PC-3 (cell line): Measurements from ENCODE around the gene FASN. TPM values are rescaled to one million over a fixed set of nuclear protein-coding genes. Genes with fewer than 3 reads are reported as not detected.

Experiments used
- ATAC-seq: fragments of 200-7000 bp; cut with Tn5 transposase; 2 replicates; pipeline ENCODE4 v1.9.1; 2020; ENCODE audit warnings: mild to moderate bottlenecking, moderate library complexity
- BruUV-seq: library from RNA; stranded (reverse); fragments of 400-500 nt; replicated peaks from 2 replicates; lab custom pipeline; 2021; lab: Mats Ljungman, UMichigan
- CTCF ChIA-PET: fragments of 300-600 bp; sonication (Branson Sonifier 250); formaldehyde crosslinking; loops from one replicate; lab custom pipeline; 2022; ENCODE audit warnings: antibody characterized with exemption; lab: Charles Lee
- POLR2A ChIA-PET: fragments of 300-600 bp; sonication (Branson Sonifier 250); formaldehyde crosslinking; loops from one replicate; lab custom pipeline; 2022; ENCODE audit warnings: antibody characterized with exemption; ENCODE audit not compliant: unreplicated experiment; lab: Charles Lee
- DNase-seq: peaks from one replicate; pipeline ENCODE4 v3.0.0-alpha.2; 2015
- H2AFZ ChIP-seq: fragments of 300-600 bp; sonication (generic); 2 replicates; pipeline ENCODE4 v1.6.0; 2016; ENCODE audit warnings: antibody characterized with exemption, low read length
- H3F3A ChIP-seq: fragments of 300-600 bp; sonication (generic); one replicate; pipeline ENCODE4 v1.6.0; 2017; ENCODE audit warnings: antibody characterized with exemption, low read length, control low read depth, mild to moderate bottlenecking; ENCODE audit not compliant: unreplicated experiment
- H3K27ac ChIP-seq: fragments of 300-600 bp; sonication (generic); 2 replicates; pipeline ENCODE4 v1.5.1; 2016; ENCODE audit warnings: mild to moderate bottlenecking, low read length
- H3K27me3 ChIP-seq: fragments of 300-600 bp; sonication (generic); 2 replicates; pipeline ENCODE4 v1.6.1; 2016; ENCODE audit warnings: low read length, mixed read lengths
- H3K36me3 ChIP-seq: fragments of 300-600 bp; sonication (generic); 2 replicates; pipeline ENCODE4 v1.6.1; 2016; ENCODE audit warnings: low read depth, mixed run types, low read length, mixed read lengths
- H3K4me1 ChIP-seq: fragments of 300-600 bp; sonication (generic); 2 replicates; pipeline ENCODE4 v1.5.1; 2016; ENCODE audit warnings: low read length; ENCODE audit not compliant: insufficient read depth
- H3K4me2 ChIP-seq: fragments of 300-600 bp; sonication (generic); 2 replicates; pipeline ENCODE4 v1.6.0; 2016; ENCODE audit warnings: low read length
- H3K4me3 ChIP-seq: fragments of 300-600 bp; sonication (generic); 2 replicates; pipeline ENCODE4 v1.5.1; 2016; ENCODE audit warnings: mild to moderate bottlenecking, low read length, mixed read lengths
- H3K79me2 ChIP-seq: fragments of 300-600 bp; sonication (generic); 2 replicates; pipeline ENCODE4 v1.6.1; 2017; ENCODE audit warnings: low read length, mixed read lengths
- H3K9ac ChIP-seq: fragments of 300-600 bp; sonication (generic); 2 replicates; pipeline ENCODE4 v1.6.0; 2016; ENCODE audit warnings: mild to moderate bottlenecking, low read length
- H3K9me2 ChIP-seq: fragments of 300-600 bp; sonication (generic); replicated peaks from 2 replicates; pipeline ENCODE4 v1.6.1; 2016; ENCODE audit warnings: mixed run types, low read length, mixed read lengths
- H3K9me3 ChIP-seq: fragments of 300-600 bp; sonication (generic); 2 replicates; pipeline ENCODE4 v1.6.1; 2016; ENCODE audit warnings: low read length, mixed read lengths
- H4K20me1 ChIP-seq: fragments of 300-600 bp; sonication (generic); 2 replicates; pipeline ENCODE4 v1.6.1; 2016; ENCODE audit warnings: low read length, mixed read lengths
- EZH2 ChIP-seq: fragments of 300-600 bp; sonication (generic); IDR thresholded peaks from one replicate; pipeline ENCODE4 v1.6.1; 2017; ENCODE audit warnings: antibody characterized with exemption, mild to moderate bottlenecking, low read length; ENCODE audit not compliant: unreplicated experiment
- EZH2phosphoT487 ChIP-seq: fragments of 300-600 bp; sonication (generic); IDR thresholded peaks from 2 replicates; pipeline ENCODE4 v1.6.1; 2018; ENCODE audit warnings: mild to moderate bottlenecking, antibody characterized with exemption, low read length, borderline replicate concordance
- intact Hi-C: fragments of 100-400 bp; cut with micrococcal nuclease; formaldehyde crosslinking; loops from 2 replicates; pipeline ENCODE4 v1.9.0; 2023
- total RNA-seq: library from RNA; depleted of rRNA; stranded (reverse); fragments of >200 nt; gene quantifications from 2 replicates; pipeline ENCODE4 v1.2.3, GENCODE V29; 2014
- TF ChIP-seq, protein P1 (sequence below): fragments of 300-600 bp; sonication (generic); conservative IDR thresholded peaks from 2 replicates; pipeline ENCODE4 v1.5.1; 2017; ENCODE audit warnings: antibody characterized with exemption, low read depth, mild to moderate bottlenecking, low read length

FASN gene
- total RNA-seq, 1 experiment from 2014 or later = 269 TPM

DNA sequence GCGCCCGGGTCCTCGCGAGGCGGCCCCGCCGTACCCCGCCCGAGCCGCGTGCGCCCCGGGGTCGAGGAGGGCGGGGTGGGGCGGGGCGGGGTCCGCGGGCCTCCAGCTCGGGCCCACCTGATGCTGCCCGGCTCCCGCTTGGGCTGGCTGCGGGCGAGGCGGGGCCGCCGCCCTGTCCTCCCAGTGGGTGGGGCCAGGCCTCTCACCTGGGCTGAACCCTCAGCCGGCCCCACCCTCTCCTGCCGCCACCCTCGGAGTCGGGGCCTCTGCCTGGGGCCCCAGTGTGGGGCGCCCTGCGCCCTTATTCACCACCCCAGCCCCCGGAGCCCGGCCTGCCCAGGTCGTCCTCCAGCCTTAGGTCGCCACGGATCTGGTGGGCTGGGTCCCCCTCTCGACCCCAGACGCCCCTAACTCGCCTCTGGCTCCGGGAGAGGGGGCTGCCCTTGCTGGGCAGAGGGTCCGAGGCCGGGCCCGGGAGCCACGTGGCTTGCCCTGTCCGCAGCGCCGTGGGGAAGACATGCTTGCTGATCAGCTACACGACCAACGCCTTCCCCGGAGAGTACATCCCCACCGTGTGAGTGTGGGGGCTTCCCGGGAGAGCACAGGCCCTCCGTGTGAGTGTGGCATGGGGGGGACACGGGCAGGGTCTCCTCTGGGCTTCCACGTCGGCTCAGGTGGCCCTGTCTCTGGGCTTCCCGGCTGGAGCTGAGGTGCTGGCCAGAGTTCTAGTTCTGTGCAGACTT is 66.0 kb downstream of the FASN start:
- no peak overlapping the region for H3K27ac ChIP-seq
- ATAC-seq (peak; percentile 47), DNase-seq (peak; percentile 57)
- H3K36me3 ChIP-seq = no peaks in the 10 kb centered on the region
- POLR2A ChIA-PET = interaction anchor here (0.6 kb wide), 1 partner anchor 264 kb away, joined by 5 read pairs; no protein-coding TSS in a partner anchor
- no peak overlapping the region for H3K9ac ChIP-seq
- H3K9me2 ChIP-seq = no peaks in the 10 kb centered on the region
- H3K4me1 ChIP-seq = peaks cover 25% of the 10 kb centered on the region
- H3K4me2 ChIP-seq = peak overlapping the region; percentile 82
- no TSS peak for BruUV-seq
- CTCF ChIA-PET = no interaction called here
- H3K27me3 ChIP-seq = no peaks in the 10 kb centered on the region
- no peaks in the 10 kb centered on the region for H3K9me3 ChIP-seq
- H2AFZ ChIP-seq = no peak overlapping the region
- intact Hi-C loops = no loop called here
- TF ChIP-seq EZH2phosphoT487 = no peak
- peaks cover 8% of the 10 kb centered on the region; the same call in 1 of the 2 replicates for H4K20me1 ChIP-seq
- peak overlapping the region; percentile 63 for H3K4me3 ChIP-seq
- no peaks in the 10 kb centered on the region for H3F3A ChIP-seq
- H3K79me2 ChIP-seq = peaks cover 17% of the 10 kb centered on the region

DNA sequence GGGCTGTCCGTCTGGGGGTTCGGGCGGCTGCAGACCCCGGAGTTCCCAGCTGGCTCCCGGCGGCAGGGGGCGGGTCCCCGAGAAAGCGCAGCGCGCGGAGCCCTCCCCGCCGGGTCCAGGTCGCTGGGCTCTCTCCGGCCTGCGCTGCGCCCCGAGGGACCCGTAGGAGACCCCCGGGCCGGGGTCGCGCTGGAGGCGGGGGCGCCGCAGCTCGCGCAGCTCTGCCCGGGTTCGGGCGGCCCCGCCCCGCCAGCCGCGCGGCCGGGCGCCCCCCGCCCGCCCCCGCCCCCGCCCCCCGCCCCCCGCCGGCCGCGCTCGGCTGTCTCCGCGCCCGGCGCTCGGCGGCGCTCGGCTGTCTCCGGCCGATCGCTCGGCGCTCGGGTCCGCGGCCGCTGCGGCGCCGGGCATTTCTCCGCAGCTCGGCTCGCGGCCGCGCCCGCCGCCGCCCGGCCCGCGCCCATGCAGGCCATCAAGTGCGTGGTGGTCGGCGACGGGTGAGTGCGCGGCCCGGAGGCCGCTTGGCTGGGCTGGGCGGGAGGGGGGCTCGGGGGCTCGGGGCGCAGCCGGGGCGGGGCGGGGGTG is 66.6 kb downstream of the FASN start, which contains the start of gene RAC3:
RAC3 (plus strand) TSS at position 376 of the 582 bp plus-strand sequence; CDS start at position 460, 84 bp downstream.
- intact Hi-C loops = no loop called here
- H3K79me2 ChIP-seq = peaks cover 11% of the 10 kb centered on the region
- no peaks in the 10 kb centered on the region for H3K27me3 ChIP-seq
- H4K20me1 ChIP-seq = peaks cover 3% of the 10 kb centered on the region; the same call in 1 of the 2 replicates
- ChIA-PET POLR2A (interaction anchor here (0.6 kb wide), 1 partner anchor 265 kb away, joined by 5 read pairs; no protein-coding TSS in a partner anchor), CTCF (no interaction called here)
- H3K9me3 ChIP-seq = no peaks in the 10 kb centered on the region
- peak within 1 kb of the TSS; percentile 94 for H3K4me2 ChIP-seq
- H3K9ac ChIP-seq = peak within 1 kb of the TSS; percentile 47
- peak within 1 kb of the TSS; percentile 79 for H3K4me3 ChIP-seq
- no peaks in the 10 kb centered on the region for H3K9me2 ChIP-seq
- no TSS peak for BruUV-seq
- DNase-seq = peak; percentile 58
- TF ChIP-seq, protein P1, sequence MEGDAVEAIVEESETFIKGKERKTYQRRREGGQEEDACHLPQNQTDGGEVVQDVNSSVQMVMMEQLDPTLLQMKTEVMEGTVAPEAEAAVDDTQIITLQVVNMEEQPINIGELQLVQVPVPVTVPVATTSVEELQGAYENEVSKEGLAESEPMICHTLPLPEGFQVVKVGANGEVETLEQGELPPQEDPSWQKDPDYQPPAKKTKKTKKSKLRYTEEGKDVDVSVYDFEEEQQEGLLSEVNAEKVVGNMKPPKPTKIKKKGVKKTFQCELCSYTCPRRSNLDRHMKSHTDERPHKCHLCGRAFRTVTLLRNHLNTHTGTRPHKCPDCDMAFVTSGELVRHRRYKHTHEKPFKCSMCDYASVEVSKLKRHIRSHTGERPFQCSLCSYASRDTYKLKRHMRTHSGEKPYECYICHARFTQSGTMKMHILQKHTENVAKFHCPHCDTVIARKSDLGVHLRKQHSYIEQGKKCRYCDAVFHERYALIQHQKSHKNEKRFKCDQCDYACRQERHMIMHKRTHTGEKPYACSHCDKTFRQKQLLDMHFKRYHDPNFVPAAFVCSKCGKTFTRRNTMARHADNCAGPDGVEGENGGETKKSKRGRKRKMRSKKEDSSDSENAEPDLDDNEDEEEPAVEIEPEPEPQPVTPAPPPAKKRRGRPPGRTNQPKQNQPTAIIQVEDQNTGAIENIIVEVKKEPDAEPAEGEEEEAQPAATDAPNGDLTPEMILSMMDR = no peak
- no peak for TF ChIP-seq EZH2
- no peak for TF ChIP-seq EZH2phosphoT487
- H3K36me3 ChIP-seq = no peaks in the 10 kb centered on the region
- H3F3A ChIP-seq = no peaks in the 10 kb centered on the region
- H3K27ac ChIP-seq = peak within 1 kb of the TSS; percentile 23
- H2AFZ ChIP-seq = peak within 1 kb of the TSS; percentile 88
- peaks cover 21% of the 10 kb centered on the region for H3K4me1 ChIP-seq
- peak; percentile 58 for ATAC-seq

DNA sequence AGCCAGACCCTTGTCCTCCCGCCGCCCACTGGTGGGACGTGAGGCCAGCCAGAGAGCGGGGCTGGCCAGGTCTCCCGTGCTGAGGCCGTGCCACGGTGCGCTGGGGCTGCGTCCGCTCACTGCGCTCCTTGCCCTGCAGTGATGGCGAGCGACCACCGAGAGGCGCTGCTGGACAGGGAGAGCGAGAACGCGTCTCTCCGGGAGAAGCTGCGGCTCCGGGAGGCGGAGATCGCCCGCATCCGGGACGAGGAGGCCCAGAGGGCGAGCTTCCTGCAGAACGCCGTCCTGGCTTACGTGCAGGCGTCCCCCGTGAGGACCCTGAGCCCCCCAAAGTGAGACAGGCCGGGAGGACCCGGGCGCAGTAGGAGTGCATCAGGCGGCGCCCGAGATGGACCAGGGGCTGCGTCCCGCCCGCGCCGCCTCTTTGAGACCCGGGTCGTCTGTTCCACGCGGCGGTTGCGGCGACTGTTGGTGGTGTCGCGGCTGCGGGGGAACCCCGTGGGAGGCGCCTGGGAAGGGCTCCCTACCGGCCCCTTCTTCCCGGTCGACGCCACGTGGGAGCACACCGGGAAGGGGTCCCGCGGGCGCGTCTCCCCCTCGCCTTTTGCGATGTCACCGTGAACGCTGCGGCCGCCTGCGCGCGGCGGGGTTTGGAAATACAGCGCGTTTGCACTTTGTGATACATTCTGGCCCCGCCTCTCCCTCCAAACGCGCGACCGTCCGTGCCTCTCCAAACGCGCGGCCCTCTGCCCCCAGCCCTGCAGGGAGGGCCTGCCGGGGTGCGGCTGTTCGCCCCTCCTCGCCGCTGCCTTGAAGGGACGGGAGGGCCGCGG is 67.3 kb downstream of the FASN start:
- Histone ChIP-seq H3K4me2 (peak overlapping the region; percentile 94), H3K9me3 (no peaks in the 10 kb centered on the region), H3K27me3 (no peaks in the 10 kb centered on the region), H3K9ac (peak overlapping the region; percentile 47), H3F3A (no peaks in the 10 kb centered on the region), H3K4me1 (peaks cover 14% of the 10 kb centered on the region), H3K9me2 (no peaks in the 10 kb centered on the region), H3K27ac (peak overlapping the region; percentile 23), H3K36me3 (no peaks in the 10 kb centered on the region), H3K79me2 (peaks cover 3% of the 10 kb centered on the region), H4K20me1 (no peaks in the 10 kb centered on the region; the same call in 1 of the 2 replicates), H3K4me3 (peak overlapping the region; percentile 79), H2AFZ (peak overlapping the region; percentile 88)
- CTCF ChIA-PET = interaction anchor here (0.6 to 0.7 kb wide), 6 partner anchors 9 to 212 kb away, joined by 3 to 4 read pairs (median 3); no protein-coding TSS in a partner anchor
- intact Hi-C loops = no loop called here
- TF ChIP-seq, protein P1 = peak; percentile 73
- no peak for TF ChIP-seq EZH2phosphoT487
- no peak for TF ChIP-seq EZH2
- ATAC-seq = peak; percentile 66
- peak; percentile 88 for DNase-seq
- POLR2A ChIA-PET = interaction anchor here (0.6 kb wide), 1 partner anchor 172 kb away, joined by 4 read pairs; no protein-coding TSS in a partner anchor
- no TSS peak for BruUV-seq
